Parathyroid adenoma (tissue), 2 donors: ENCODE measurements around the gene TBX21.

ENCODE experiments used
- H2AFZ ChIP-seq: fragments of 300-600 bp; sonication (generic); one replicate; pipeline ENCODE4 v1.7.0; 2017; ENCODE audit warnings: antibody characterized with exemption, mild to moderate bottlenecking
- H3K27ac ChIP-seq: fragments of 300-600 bp; sonication (generic); one replicate; pipeline ENCODE4 v1.7.0; 2017
- H3K27me3 ChIP-seq: fragments of 300-600 bp; sonication (generic); one replicate; pipeline ENCODE4 v1.7.0; 2017; ENCODE audit warnings: low read length; ENCODE audit not compliant: control insufficient read depth, insufficient read depth
- H3K36me3 ChIP-seq: fragments of 300-600 bp; sonication (generic); one replicate; pipeline ENCODE4 v1.7.0; 2017; ENCODE audit warnings: low read length; ENCODE audit not compliant: control insufficient read depth, insufficient read depth
- H3K4me1 ChIP-seq: fragments of 300-600 bp; sonication (generic); one replicate; pipeline ENCODE4 v1.7.0; 2017; ENCODE audit warnings: control low read depth
- H3K4me2 ChIP-seq: fragments of 300-600 bp; sonication (generic); one replicate; pipeline ENCODE4 v1.7.0; 2017; ENCODE audit warnings: low read length
- H3K4me3 ChIP-seq: fragments of 300-600 bp; sonication (generic); one replicate; pipeline ENCODE4 v1.7.0; 2017; ENCODE audit warnings: low read depth, low read length
- H3K79me2 ChIP-seq: fragments of 300-600 bp; sonication (generic); one replicate; pipeline ENCODE4 v1.7.0; 2017; ENCODE audit warnings: control low read depth
- H3K9ac ChIP-seq: fragments of 300-600 bp; sonication (generic); one replicate; pipeline ENCODE4 v1.7.0; 2017; ENCODE audit warnings: mild to moderate bottlenecking
- H3K9me3 ChIP-seq: fragments of 300-600 bp; sonication (generic); one replicate; pipeline ENCODE4 v1.7.0; 2017; ENCODE audit warnings: low read length; ENCODE audit not compliant: control insufficient read depth
- TF ChIP-seq, protein P1 (sequence below): fragments of 300-600 bp; sonication (generic); IDR thresholded peaks from one replicate; pipeline ENCODE4 v1.7.0; 2017; ENCODE audit warnings: antibody characterized with exemption, mild to moderate bottlenecking
- donor health status: primary hyperparathyroidism.

TBX21 gene

DNA sequence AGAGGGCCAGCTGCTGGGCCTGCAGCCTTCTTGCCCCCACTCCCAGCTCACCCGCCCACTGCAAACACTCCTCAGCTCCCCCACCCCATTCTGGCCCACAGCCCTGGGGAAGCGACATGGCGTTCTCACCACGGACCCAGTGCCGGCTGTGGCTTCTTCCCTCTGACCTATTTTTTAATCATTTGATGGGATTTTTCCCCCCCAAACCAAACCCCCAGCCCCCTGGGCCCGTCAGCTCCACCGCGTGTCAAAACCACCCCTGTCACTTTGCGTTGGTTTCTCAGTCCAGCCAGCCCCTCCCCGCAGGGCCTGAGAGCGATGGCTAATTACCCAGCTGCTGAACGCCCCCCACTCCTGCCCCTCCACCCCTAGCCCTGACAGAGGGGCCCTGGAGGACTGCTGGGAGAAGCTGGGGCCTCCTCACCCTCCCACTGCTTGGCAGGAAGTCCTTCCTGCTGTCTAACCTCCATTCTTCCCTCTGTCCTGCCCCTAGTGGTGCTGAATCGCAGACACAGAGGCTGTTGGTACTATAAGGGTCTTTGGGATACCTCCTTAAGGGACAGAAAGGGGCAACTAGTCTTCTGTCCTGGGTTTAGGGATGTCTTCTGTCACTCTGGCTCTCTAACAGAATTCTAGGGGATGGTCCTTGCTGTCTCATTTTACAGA lies 7.5 kb upstream of the TBX21 start:
- TF ChIP-seq, protein P1, sequence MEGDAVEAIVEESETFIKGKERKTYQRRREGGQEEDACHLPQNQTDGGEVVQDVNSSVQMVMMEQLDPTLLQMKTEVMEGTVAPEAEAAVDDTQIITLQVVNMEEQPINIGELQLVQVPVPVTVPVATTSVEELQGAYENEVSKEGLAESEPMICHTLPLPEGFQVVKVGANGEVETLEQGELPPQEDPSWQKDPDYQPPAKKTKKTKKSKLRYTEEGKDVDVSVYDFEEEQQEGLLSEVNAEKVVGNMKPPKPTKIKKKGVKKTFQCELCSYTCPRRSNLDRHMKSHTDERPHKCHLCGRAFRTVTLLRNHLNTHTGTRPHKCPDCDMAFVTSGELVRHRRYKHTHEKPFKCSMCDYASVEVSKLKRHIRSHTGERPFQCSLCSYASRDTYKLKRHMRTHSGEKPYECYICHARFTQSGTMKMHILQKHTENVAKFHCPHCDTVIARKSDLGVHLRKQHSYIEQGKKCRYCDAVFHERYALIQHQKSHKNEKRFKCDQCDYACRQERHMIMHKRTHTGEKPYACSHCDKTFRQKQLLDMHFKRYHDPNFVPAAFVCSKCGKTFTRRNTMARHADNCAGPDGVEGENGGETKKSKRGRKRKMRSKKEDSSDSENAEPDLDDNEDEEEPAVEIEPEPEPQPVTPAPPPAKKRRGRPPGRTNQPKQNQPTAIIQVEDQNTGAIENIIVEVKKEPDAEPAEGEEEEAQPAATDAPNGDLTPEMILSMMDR: no peak
- peaks cover 4% of the 10 kb centered on the region for H3K27me3 ChIP-seq

DNA sequence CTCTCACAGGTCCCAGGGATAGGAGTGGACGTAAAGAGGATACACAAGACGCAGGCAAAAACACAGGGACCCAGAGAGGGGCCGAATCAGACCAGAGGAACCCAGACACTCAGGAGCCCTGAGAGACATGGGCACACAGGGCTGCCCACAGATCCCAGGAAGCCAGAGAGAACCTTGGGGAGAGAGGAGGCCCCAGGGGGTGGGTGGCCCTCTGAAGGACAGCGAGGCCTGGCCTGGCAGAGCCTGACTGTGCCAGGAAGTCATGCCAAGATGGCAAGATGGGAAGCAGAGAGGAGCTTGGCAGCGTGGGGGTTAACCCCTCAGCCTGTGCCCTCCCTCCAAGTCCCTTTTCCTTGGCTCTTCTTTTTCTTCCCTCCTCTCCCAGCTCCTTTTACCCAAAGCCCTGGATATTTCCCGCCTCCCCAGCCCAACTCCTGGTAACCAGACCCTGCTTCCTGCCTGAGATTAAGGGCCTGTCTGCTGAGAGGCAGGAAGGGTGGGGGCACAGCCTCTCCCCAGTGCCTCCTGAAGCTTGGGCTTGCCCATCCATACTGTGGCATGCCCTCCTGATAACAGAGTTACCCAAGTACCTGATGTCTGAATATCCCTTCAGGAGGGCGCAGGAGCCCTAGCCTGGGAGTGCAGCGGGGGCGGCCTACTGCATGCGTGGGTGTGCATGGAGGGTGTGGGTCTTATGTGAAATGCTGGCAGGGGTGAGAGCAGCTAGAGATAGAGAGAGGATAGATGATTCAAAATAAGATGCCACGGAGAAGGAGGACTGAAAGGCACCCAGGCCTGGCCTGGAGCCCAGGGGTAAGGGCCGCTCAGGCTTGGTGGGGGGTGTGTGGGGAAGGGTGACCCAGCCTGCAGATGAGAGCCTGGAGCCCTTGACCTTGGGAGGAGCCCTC lies 6.0 kb upstream of the TBX21 start:
- H3K9me3 ChIP-seq: no peaks in the 10 kb centered on the region
- peaks cover under 1% of the 10 kb centered on the region for H3K27me3 ChIP-seq
- H2AFZ ChIP-seq: no peak overlapping the region
- H3K4me1 ChIP-seq: no peaks in the 10 kb centered on the region
- no peak overlapping the region for H3K4me3 ChIP-seq
- no peak overlapping the region for H3K9ac ChIP-seq
- H3K36me3 ChIP-seq: no peaks in the 10 kb centered on the region
- no peak overlapping the region for H3K4me2 ChIP-seq
- no peak overlapping the region for H3K27ac ChIP-seq
- H3K79me2 ChIP-seq: no peaks in the 10 kb centered on the region
- TF ChIP-seq, protein P1: no peak

More for the DNA sequence above, 7.5 kb upstream of the TBX21 start:
- Histone ChIP-seq H3K4me2 (no peak overlapping the region), H3K9me3 (no peaks in the 10 kb centered on the region), H3K4me3 (no peak overlapping the region), H3K36me3 (no peaks in the 10 kb centered on the region), H3K27ac (no peak overlapping the region), H3K9ac (no peak overlapping the region), H3K4me1 (peaks cover 7% of the 10 kb centered on the region), H3K79me2 (no peaks in the 10 kb centered on the region), H2AFZ (no peak overlapping the region)

DNA sequence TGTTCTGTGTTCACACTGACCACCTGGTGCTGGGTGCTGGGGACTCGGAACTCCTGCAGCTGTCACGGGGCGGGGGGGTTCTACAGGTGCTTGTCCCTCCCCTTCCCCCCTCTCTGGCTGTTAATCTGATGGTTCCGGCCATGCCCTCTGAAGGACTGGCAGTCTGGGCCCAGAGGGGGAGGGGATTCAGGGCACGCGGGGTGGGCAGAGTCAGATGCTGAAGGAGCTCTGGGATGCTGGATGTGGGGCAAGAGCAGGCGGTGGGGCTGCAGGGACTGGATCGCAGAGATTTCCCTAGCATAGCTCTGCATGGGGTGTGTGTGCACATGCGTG lies 5.4 kb upstream of the TBX21 start:
- no peak overlapping the region for H3K4me2 ChIP-seq
- TF ChIP-seq, protein P1: no peak
- no peak overlapping the region for H3K4me3 ChIP-seq
- no peaks in the 10 kb centered on the region for H3K4me1 ChIP-seq
- H2AFZ ChIP-seq: no peak overlapping the region
- no peaks in the 10 kb centered on the region for H3K9me3 ChIP-seq
- no peaks in the 10 kb centered on the region for H3K36me3 ChIP-seq
- no peak overlapping the region for H3K9ac ChIP-seq
- H3K79me2 ChIP-seq: no peaks in the 10 kb centered on the region
- H3K27me3 ChIP-seq: no peaks in the 10 kb centered on the region
- H3K27ac ChIP-seq: no peak overlapping the region

DNA sequence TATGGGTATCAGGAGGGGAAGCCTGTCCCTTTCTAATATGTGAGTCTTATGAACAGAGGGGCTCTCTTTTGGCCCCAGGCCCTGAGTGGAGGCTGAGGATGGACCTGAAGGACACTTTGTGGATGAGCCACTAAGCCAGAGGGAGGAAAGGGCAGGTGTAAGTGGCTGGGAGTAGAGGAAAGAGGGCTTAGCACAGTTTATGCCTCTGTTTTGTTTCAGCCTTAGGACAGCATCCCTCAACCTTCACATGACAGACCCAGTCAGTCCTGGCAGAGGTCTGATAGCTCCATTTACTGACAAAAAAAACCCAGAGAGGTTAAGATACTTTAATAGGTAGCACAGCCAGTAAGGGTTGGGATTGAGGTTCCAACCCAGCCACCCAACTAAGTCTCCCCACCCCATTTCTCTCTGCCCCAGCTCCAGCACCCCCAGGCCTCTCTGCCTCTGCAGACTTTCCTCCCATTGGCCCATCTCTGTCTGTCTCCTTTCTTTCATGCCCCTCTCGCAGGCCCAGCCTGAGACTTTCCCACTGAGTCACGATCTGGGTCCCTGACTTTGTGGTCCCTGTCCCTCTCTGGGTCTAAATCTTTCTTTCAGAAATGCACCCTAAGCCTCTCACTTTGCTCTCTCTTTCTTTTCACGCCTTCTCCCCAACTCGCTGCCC lies 4.7 kb upstream of the TBX21 start:
- Histone ChIP-seq H3K9ac (no peak overlapping the region), H3K36me3 (no peaks in the 10 kb centered on the region), H3K27me3 (no peaks in the 10 kb centered on the region), H3K9me3 (no peaks in the 10 kb centered on the region), H3K4me1 (no peaks in the 10 kb centered on the region), H3K4me3 (no peak overlapping the region), H2AFZ (no peak overlapping the region), H3K4me2 (no peak overlapping the region), H3K79me2 (no peaks in the 10 kb centered on the region), H3K27ac (no peak overlapping the region)
- TF ChIP-seq, protein P1: no peak
